Measurements from ENCODE around the gene COPE. TPM values are rescaled to one million over a fixed set of nuclear protein-coding genes. Genes with fewer than 3 reads are reported as not detected.

COPE gene
- total RNA-seq, 4 donors from 2014 or later, result 205 to 257 (median 224) TPM

DNA sequence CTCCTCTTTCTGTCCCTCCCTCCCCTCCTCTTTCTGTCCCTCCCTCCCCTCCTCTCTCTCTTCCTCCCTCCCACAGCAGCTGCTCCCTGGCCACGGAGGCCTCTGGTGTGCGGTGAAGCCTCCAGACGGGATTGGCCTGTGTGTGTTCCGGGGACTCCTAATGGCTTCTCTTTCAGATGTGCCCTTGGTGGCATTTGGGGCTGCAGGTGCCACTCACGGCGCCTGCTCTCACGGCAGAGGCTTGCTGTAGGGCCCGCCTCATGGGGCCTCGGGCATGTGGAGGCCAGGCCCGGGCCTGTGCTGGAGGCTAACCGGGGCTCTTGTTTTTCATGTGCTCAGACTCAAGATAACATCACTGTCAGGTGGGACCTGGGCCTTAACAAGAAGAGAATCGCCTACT lies 66.5 kb downstream of the COPE start:
- H3K4me3 ChIP-seq, result no peak overlapping the region
- H3K9me3 ChIP-seq, result no peaks in the 10 kb centered on the region
- peaks cover 0 to 27% (median 12%) of the 10 kb centered on the region in 4 donors for H3K4me1 ChIP-seq
- no peak for DNase-seq
- H3K27ac ChIP-seq, result no peak overlapping the region
- H3K36me3 ChIP-seq, result peaks cover 0 to 91% (median 0%) of the 10 kb centered on the region in 3 donors
- no peaks in the 10 kb centered on the region for H3K27me3 ChIP-seq
- TF ChIP-seq POLR2A (IDR thresholded peaks at IDR 0.05) (no peak), CTCF (IDR thresholded peaks at IDR 0.05) (no peak)

DNA sequence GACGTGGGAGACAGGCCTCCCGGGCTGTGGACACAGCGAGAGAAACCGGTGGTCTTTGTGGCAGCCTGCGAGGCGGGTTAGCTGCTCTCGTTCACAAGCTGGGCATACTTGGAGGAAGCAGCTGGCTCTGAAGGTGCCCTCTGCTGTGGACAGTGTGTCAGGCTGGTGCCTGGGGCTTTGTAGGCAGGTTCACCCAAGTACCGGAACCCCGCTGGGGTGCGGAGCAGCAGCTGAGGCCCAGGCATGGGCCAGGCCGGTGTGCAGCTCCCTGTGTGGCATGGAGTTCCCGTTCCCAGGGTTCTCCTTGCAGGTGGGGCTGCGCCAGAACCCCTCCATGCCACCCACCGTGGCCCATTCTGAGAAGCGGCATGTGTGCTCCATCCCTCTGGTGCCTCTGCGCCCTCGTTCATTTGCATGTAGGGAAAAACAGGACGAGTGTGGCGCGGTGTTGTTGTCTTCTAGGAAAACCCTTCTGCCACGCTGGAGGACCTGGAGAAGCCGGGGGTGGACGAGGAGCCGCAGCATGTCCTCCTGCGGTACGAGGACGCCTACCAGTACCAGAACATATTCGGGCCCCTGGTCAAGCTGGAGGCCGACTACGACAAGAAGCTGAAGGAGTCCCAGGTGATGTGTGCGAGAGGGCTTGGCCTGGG lies 67.4 kb downstream of the COPE start:
- DNase-seq, result no peak
- peaks cover 0 to 36% (median 14%) of the 10 kb centered on the region in 4 donors for H3K4me1 ChIP-seq
- TF ChIP-seq CTCF (IDR thresholded peaks at IDR 0.05) (no peak), POLR2A (IDR thresholded peaks at IDR 0.05) (no peak)
- no peak overlapping the region for H3K4me3 ChIP-seq
- peaks cover 0 to 83% (median 0%) of the 10 kb centered on the region in 3 donors for H3K36me3 ChIP-seq
- no peaks in the 10 kb centered on the region for H3K27me3 ChIP-seq
- H3K9me3 ChIP-seq, result no peaks in the 10 kb centered on the region
- H3K27ac ChIP-seq, result no peak overlapping the region

GRCh38 chr19:18850471-18851375 lies 68.5 kb downstream of the COPE start:
- no peak for DNase-seq
- Histone ChIP-seq H3K36me3 (peaks cover 0 to 73% (median 0%) of the 10 kb centered on the region in 3 donors), H3K4me1 (peaks cover 0 to 39% (median 15%) of the 10 kb centered on the region in 4 donors), H3K9me3 (no peaks in the 10 kb centered on the region), H3K4me3 (no peak overlapping the region), H3K27me3 (no peaks in the 10 kb centered on the region), H3K27ac (peak overlapping the region in 2 of 4 donors; percentile 63 to 64)
- TF ChIP-seq CTCF (IDR thresholded peaks at IDR 0.05) (no peak), POLR2A (IDR thresholded peaks at IDR 0.05) (no peak)

DNA sequence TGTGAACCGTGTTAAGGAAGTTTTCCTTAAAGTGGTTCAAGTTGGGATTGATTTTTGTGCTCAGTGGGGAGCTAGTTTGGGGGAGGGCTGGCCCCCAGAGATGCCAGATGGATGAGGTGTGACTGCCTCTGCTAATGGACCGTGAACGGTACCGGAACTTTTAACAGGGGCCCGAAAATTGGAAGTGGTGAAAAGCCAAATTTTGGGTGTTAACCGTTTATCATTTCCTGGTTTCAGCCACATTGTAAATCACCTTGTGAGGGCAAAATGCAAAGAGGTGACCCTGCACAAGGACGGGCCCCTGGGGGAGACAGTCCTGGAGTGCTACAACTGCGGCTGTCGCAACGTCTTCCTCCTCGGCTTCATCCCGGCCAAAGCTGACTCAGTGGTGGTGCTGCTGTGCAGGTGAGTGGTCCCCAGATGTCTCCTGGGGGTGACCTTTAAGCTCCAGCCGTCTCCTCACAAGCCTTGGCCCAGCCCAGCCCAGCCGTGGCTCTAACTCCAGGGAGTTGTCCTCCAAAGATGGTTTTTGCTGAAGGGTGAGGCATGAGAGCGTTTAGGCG lies 69.3 kb downstream of the COPE start:
- Histone ChIP-seq H3K36me3 (peaks cover 0 to 65% (median 0%) of the 10 kb centered on the region in 3 donors), H3K9me3 (no peaks in the 10 kb centered on the region), H3K4me3 (no peak overlapping the region), H3K27me3 (no peaks in the 10 kb centered on the region), H3K27ac (peak overlapping the region; percentile 46 to 68 (median 64)), H3K4me1 (peaks cover 0 to 39% (median 15%) of the 10 kb centered on the region in 4 donors)
- no peak for TF ChIP-seq CTCF (IDR thresholded peaks at IDR 0.05)
- TF ChIP-seq POLR2A (IDR thresholded peaks at IDR 0.05), result no peak
- DNase-seq, result no peak

Other genes with a start within 250 kb of the COPE start
- gene CRTC1, start 235.7 kb downstream of the COPE start, total RNA-seq, result 10 to 100 TPM in 2 of 4 donors, 1 to 10 TPM in 2; 5.1 to 21.5 (median 9.4) TPM
- under 1 TPM in 1 of 4 donors, not detected in 3; 0.40 TPM for gene COMP, start 128.1 kb downstream of the COPE start, total RNA-seq
- gene UPF1, start 87.4 kb downstream of the COPE start, total RNA-seq, result 100 to 1,000 TPM in 3 of 4 donors, 10 to 100 TPM in 1; 63.9 to 157 (median 127) TPM
- not detected for gene CERS1, start 23.2 kb downstream of the COPE start, total RNA-seq
- 10 to 100 TPM; 37.0 to 76.9 (median 47.1) TPM for gene DDX49, start 328 bp upstream of the COPE start, total RNA-seq
- gene HOMER3, start 21.8 kb upstream of the COPE start, total RNA-seq, result 10 to 100 TPM in 2 of 4 donors, 1 to 10 TPM in 1, under 1 TPM in 1; 0.88 to 33.0 (median 9.6) TPM
- 100 to 1,000 TPM in 1 of 4 donors, 10 to 100 TPM in 3; 32.9 to 157 (median 75.8) TPM for gene SUGP2, start 114.1 kb upstream of the COPE start, total RNA-seq
- gene ARMC6, start 114.2 kb upstream of the COPE start, total RNA-seq, result 10 to 100 TPM; 18.2 to 26.3 (median 24.5) TPM
- 10 to 100 TPM; 11.2 to 24.8 (median 13.2) TPM for gene SLC25A42, start 144.6 kb upstream of the COPE start, total RNA-seq
- gene TMEM161A, start 219.1 kb upstream of the COPE start, total RNA-seq, result 10 to 100 TPM; 15.9 to 26.4 (median 18.7) TPM